ENCODE measurements around the gene RPS3. TPM values are rescaled to one million over a fixed set of nuclear protein-coding genes. Genes with fewer than 3 reads are reported as not detected.

The RPS3 gene
- polyA plus RNA-seq, 1 of the 3 experiments (the other 2 are of a cell fraction), result 4,540 TPM

- H3K27me3 ChIP-seq (ENCODE audit: insufficient read depth), result no peaks in the 10 kb centered on the region
- H3K9me2 ChIP-seq, result no peaks in the 10 kb centered on the region
- H4K20me1 ChIP-seq (ENCODE audit: insufficient read depth), result no peaks in the 10 kb centered on the region
- peaks cover 28% of the 10 kb centered on the region for H3F3A ChIP-seq (replicated peaks; ENCODE audit: insufficient read depth)
- ChIA-PET POLR2A (no interaction called here), CTCF (interaction anchor here (0.8 to 1.4 kb wide), 5 partner anchors 9 to 110 kb away, joined by 3 to 4 read pairs (median 3); no protein-coding TSS in a partner anchor)
- DNase-seq, result no peak
- H3K79me2 ChIP-seq (ENCODE audit: insufficient read depth), result peaks cover 7% of the 10 kb centered on the region; the same call in 1 of the 2 replicates
- no peak overlapping the region for H3K4me2 ChIP-seq
- H3K9me3 ChIP-seq, result no peaks in the 10 kb centered on the region
- no peak overlapping the region for H3K27ac ChIP-seq (ENCODE audit: low read depth in 2 of 2, low read length in 1 of 2)
- H2AFZ ChIP-seq (ENCODE audit: low read depth), result no peak overlapping the region
- peaks cover 6 to 11% of the 10 kb centered on the region in 2 experiments for H3K36me3 ChIP-seq (replicated peaks in 1 of 2; ENCODE audit: control insufficient read depth in 1 of 2, insufficient read depth in 2 of 2, low read length in 1 of 2)
- 85% methylated on average over 9 of the region's 15 CpGs for WGBS (ENCODE audit: low lambda C conversion rate)
- H3K4me1 ChIP-seq (ENCODE audit: control insufficient read depth in 1 of 2, insufficient read depth in 2 of 2, low read depth in 1 of 2, low read length in 1 of 2), result peaks cover 11 to 22% of the 10 kb centered on the region in 2 experiments; a peak in 2 of 4 replicates
- TF ChIP-seq MEF2A (IDR thresholded peaks at IDR 0.05; ENCODE audit: borderline replicate concordance, low read depth) (no peak), USF2 (IDR thresholded peaks at IDR 0.05; ENCODE audit: borderline replicate concordance, low read depth, low read length) (no peak), ZBTB33 (IDR thresholded peaks at IDR 0.05; ENCODE audit: borderline replicate concordance, low read depth) (no peak), EZH2phosphoT487 (IDR thresholded peaks at IDR 0.05; ENCODE audit: borderline replicate concordance, low read depth) (no peak), RAD21 (IDR thresholded peaks at IDR 0.05; ENCODE audit: low read length) (no peak)
- no peak overlapping the region for H3K9ac ChIP-seq
- no peak overlapping the region for H3K4me3 ChIP-seq (ENCODE audit: low read depth in 2 of 2, low read length in 1 of 2)
These were observed 23.2 kb downstream of the RPS3 start for GRCh38 chr11:75422248-75423231.

- CTCF ChIA-PET, result interaction anchor here (0.7 to 1.6 kb wide), 7 partner anchors 16 to 144 kb away, joined by 3 to 8 read pairs (median 4); no protein-coding TSS in a partner anchor
- 84% methylated on average over 4 of the region's 9 CpGs for WGBS (ENCODE audit: low lambda C conversion rate)
These were observed 24.4 kb downstream of the RPS3 start for GRCh38 chr11:75423721-75424120.

More at GRCh38 chr11:75423721-75424120, 24.4 kb downstream of the RPS3 start:
- Histone ChIP-seq H2AFZ (ENCODE audit: low read depth) (no peak overlapping the region), H3K4me2 (no peak overlapping the region), H3K79me2 (ENCODE audit: insufficient read depth) (peaks cover 7% of the 10 kb centered on the region; the same call in 1 of the 2 replicates), H3K4me1 (ENCODE audit: control insufficient read depth in 1 of 2, insufficient read depth in 2 of 2, low read depth in 1 of 2, low read length in 1 of 2) (peaks cover 1 to 22% of the 10 kb centered on the region in 2 experiments; a peak in 2 of 4 replicates), H3K9me2 (no peaks in the 10 kb centered on the region), H3F3A (replicated peaks; ENCODE audit: insufficient read depth) (peaks cover 20% of the 10 kb centered on the region), H3K9me3 (no peaks in the 10 kb centered on the region), H3K27ac (ENCODE audit: low read depth in 2 of 2, low read length in 1 of 2) (no peak overlapping the region), H3K9ac (no peak overlapping the region), H4K20me1 (ENCODE audit: insufficient read depth) (no peaks in the 10 kb centered on the region), H3K36me3 (replicated peaks in 1 of 2; ENCODE audit: control insufficient read depth in 1 of 2, insufficient read depth in 2 of 2, low read length in 1 of 2) (peaks cover 6 to 11% of the 10 kb centered on the region in 2 experiments), H3K27me3 (ENCODE audit: insufficient read depth) (no peaks in the 10 kb centered on the region), H3K4me3 (ENCODE audit: low read depth in 2 of 2, low read length in 1 of 2) (no peak overlapping the region)
- no peak for TF ChIP-seq ZBTB33 (IDR thresholded peaks at IDR 0.05; ENCODE audit: borderline replicate concordance, low read depth)
- no peak for TF ChIP-seq EZH2phosphoT487 (IDR thresholded peaks at IDR 0.05; ENCODE audit: borderline replicate concordance, low read depth)
- no peak for TF ChIP-seq TAF1 (IDR thresholded peaks at IDR 0.05; ENCODE audit: borderline replicate concordance, low read depth, low read length)
- no peak for TF ChIP-seq RCOR1 (IDR thresholded peaks at IDR 0.05; ENCODE audit: low read length)
- no peak for TF ChIP-seq CHD2 (IDR thresholded peaks at IDR 0.05; ENCODE audit: low read length, partially characterized antibody)
- TF ChIP-seq PBX3 (IDR thresholded peaks at IDR 0.05), result no peak
- TF ChIP-seq TEAD4 (IDR thresholded peaks at IDR 0.05; ENCODE audit: borderline replicate concordance, insufficient read depth), result no peak
- TF ChIP-seq ELF1 (IDR thresholded peaks at IDR 0.05), result no peak
- DNase-seq, result no peak
- POLR2A ChIA-PET, result no interaction called here
